Measurements from ENCODE around the gene ZC3H12D.

Gene ZC3H12D

GRCh38 chr6:149440735-149441671 is 43.8 kb downstream of the ZC3H12D start:
- no peak for DNase-seq

- no peak for DNase-seq
Observed at GRCh38 chr6:149439626-149440025, 45.2 kb downstream of the ZC3H12D start.

GRCh38 chr6:149438855-149439254 is 46.0 kb downstream of the ZC3H12D start:
- no peak for DNase-seq

GRCh38 chr6:149437212-149437611 is 47.6 kb downstream of the ZC3H12D start:
- DNase-seq = no peak

GRCh38 chr6:149436647-149437046 is 48.2 kb downstream of the ZC3H12D start:
- no peak for DNase-seq

- DNase-seq = no peak
Observed at GRCh38 chr6:149435919-149436586, 48.8 kb downstream of the ZC3H12D start.

- DNase-seq = no peak
Observed at GRCh38 chr6:149433881-149434280, 50.9 kb downstream of the ZC3H12D start.

GRCh38 chr6:149433405-149433804 is 51.4 kb downstream of the ZC3H12D start:
- DNase-seq = no peak

- peak; percentile 85 for DNase-seq
Observed at GRCh38 chr6:149431905-149432775, 52.7 kb downstream of the ZC3H12D start.

- DNase-seq = no peak
Observed at GRCh38 chr6:149429427-149430360, 55.1 kb downstream of the ZC3H12D start.

GRCh38 chr6:149428606-149429005 is 56.2 kb downstream of the ZC3H12D start:
- DNase-seq = no peak

- DNase-seq = no peak
Observed at GRCh38 chr6:149425754-149426153, 59.1 kb downstream of the ZC3H12D start.

GRCh38 chr6:149425224-149425623 is 59.6 kb downstream of the ZC3H12D start:
- DNase-seq = no peak

- DNase-seq = peak; percentile 39
Observed at GRCh38 chr6:149423964-149424440, 60.8 kb downstream of the ZC3H12D start.

- DNase-seq = no peak
Observed at GRCh38 chr6:149422581-149422980, 62.2 kb downstream of the ZC3H12D start.

- no peak for DNase-seq
Observed at GRCh38 chr6:149421132-149421531, 63.7 kb downstream of the ZC3H12D start.

- no peak for DNase-seq
Observed at GRCh38 chr6:149419696-149420404, 65.0 kb downstream of the ZC3H12D start.

GRCh38 chr6:149414821-149415220 is 70.0 kb downstream of the ZC3H12D start:
- no peak for DNase-seq

- no peak for DNase-seq
Observed at GRCh38 chr6:149414009-149414408, 70.8 kb downstream of the ZC3H12D start.

- no peak for DNase-seq
Observed at GRCh38 chr6:149410557-149410956, 74.3 kb downstream of the ZC3H12D start.

- no peak for DNase-seq
Observed at GRCh38 chr6:149409617-149410016, 75.2 kb downstream of the ZC3H12D start.

Measured in NCI-H69 (cell line).